Sigmoid colon (tissue), 7 donors: ENCODE data around the gene HACD3. TPM values are rescaled to one million over a fixed set of nuclear protein-coding genes. Genes with fewer than 3 reads are reported as not detected.
"Not testable (repeated sequence)": the region's sequence is repeated elsewhere in the genome, so short reads cannot be mapped to it uniquely, and the experiment has no call there.

Experiments used
- DNase-seq: peaks from one replicate; pipeline ENCODE4 v3.0.0-alpha.2; 2019
- H3K27ac ChIP-seq, 4 donors: fragments of 200-600 bp; sonication (generic); one replicate each; pipeline ENCODE4 v1.5.1; 2016 to 2019; ENCODE audit warnings: mild to moderate bottlenecking in 1 of 4
- H3K27me3 ChIP-seq, 3 donors: fragments of 200-600 bp; sonication (generic); one replicate each; pipeline ENCODE4 v1.5.1; 2019; ENCODE audit warnings: mild to moderate bottlenecking in 1 of 3
- H3K36me3 ChIP-seq, 4 donors: fragments of 200-600 bp; sonication (generic); one replicate each; pipeline ENCODE4 v1.5.1; 2016 to 2019
- H3K4me1 ChIP-seq, 4 donors: fragments of 200-600 bp; sonication (generic); one replicate each; pipeline ENCODE4 v1.5.1; 2017 to 2019
- H3K4me3 ChIP-seq, 4 donors: fragments of 200-600 bp; sonication (generic); one replicate each; pipeline ENCODE4 v1.5.1; 2017 to 2019; ENCODE audit warnings: mild to moderate bottlenecking in 2 of 4, moderate library complexity in 1 of 4
- H3K9me3 ChIP-seq, 4 donors: fragments of 200-600 bp in 3 of 4; sonication (generic) in 3 of 4; one replicate each; pipeline versions ENCODE4 v1.5.1 to v1.6.1; 2013 to 2019
- CTCF ChIP-seq, 4 experiments: fragments of 450-650 bp in 3 of 4; fragments of 200-600 bp in 1 of 4; IDR thresholded peaks; one replicate each; pipeline ENCODE4 v1.5.1; 2016 to 2019; ENCODE audit warnings: antibody characterized with exemption in 4 of 4, mild to moderate bottlenecking in 3 of 4, moderate library complexity in 2 of 4
- EP300 ChIP-seq, 4 donors: sonication (generic); formaldehyde crosslinking; IDR thresholded peaks; one replicate each; pipeline ENCODE4 v1.6.1; 2017; ENCODE audit warnings: antibody characterized with exemption in 4 of 4
- POLR2A ChIP-seq, 2 donors: fragments of 450-650 bp; IDR thresholded peaks; one replicate each; pipeline ENCODE4 v1.6.1; 2016; ENCODE audit warnings: antibody characterized with exemption in 2 of 2, mild to moderate bottlenecking in 2 of 2, moderate library complexity in 2 of 2
- POLR2AphosphoS5 ChIP-seq, 4 donors: sonication (generic); formaldehyde crosslinking; IDR thresholded peaks; one replicate each; pipeline ENCODE4 v1.6.1; 2017; ENCODE audit warnings: antibody characterized with exemption in 4 of 4
- WGBS, 2 donors: extraction: QIAGEN DNeasy Blood & Tissue Kit; methylation state at CpG; one replicate each; pipeline ENCODE4 v1.1.7; 2013; 5-methylcytosine and 5-hydroxymethylcytosine counted together
- intact Hi-C: fragments of 100-400 bp; cut with DNase I; formaldehyde crosslinking; loops from one replicate; pipeline ENCODE4 v1.15.1; 2023
- polyA plus RNA-seq, 3 donors: library from polyadenylated mRNA; stranded (reverse); fragments of 200-250 nt; gene quantifications; one replicate each; pipeline ENCODE4 v1.2.3, GENCODE V29; 2013
- total RNA-seq, 4 donors: library from RNA; depleted of rRNA; stranded (reverse); fragments of >200 nt; gene quantifications; one replicate each; pipeline ENCODE4 v1.1.0, GENCODE V29; 2016
- donor health status: healthy with polysubstance abuse.
- donor health status: Bipolar disorder and iron deficiency.
- donor health status: healthy.

Gene HACD3
- total and polyA plus RNA-seq, 7 donors: 3.0 to 37.2 (median 29.6) TPM

- H3K4me3 ChIP-seq: peak overlapping the region; percentile 65 to 96 (median 74)
- H3K9me3 ChIP-seq: no peaks in the 10 kb centered on the region
- TF ChIP-seq EP300 (IDR thresholded peaks at IDR 0.05): no peak
- no peak for TF ChIP-seq CTCF (IDR thresholded peaks at IDR 0.05)
- no peak for TF ChIP-seq POLR2A (IDR thresholded peaks at IDR 0.05)
- no peak for TF ChIP-seq POLR2AphosphoS5 (IDR thresholded peaks at IDR 0.05)
- H3K4me1 ChIP-seq: peaks cover 0 to 31% (median 22%) of the 10 kb centered on the region in 4 donors
- no peaks in the 10 kb centered on the region for H3K27me3 ChIP-seq
- DNase-seq: no peak
- peaks cover 0 to 1% (median 0%) of the 10 kb centered on the region in 4 donors for H3K36me3 ChIP-seq
- 88 to 90% methylated on average over 5 of the region's 5 CpGs for WGBS, 2 donors
- H3K27ac ChIP-seq: peak overlapping the region; percentile 91 to 97 (median 92)
- intact Hi-C loops: no loop called here
These were observed 81.8 kb downstream of the HACD3 start for GRCh38 chr15:65611888-65612615.

GRCh38 chr15:65612616-65612946, 82.3 kb downstream of the HACD3 start:
- H3K4me3 ChIP-seq: no peak overlapping the region
- H3K36me3 ChIP-seq: no peaks in the 10 kb centered on the region
- peak overlapping the region; percentile 91 to 97 (median 92) for H3K27ac ChIP-seq
- DNase-seq: no peak
- WGBS, 2 donors: 74 to 77% methylated on average over 2 of the region's 2 CpGs
- H3K9me3 ChIP-seq: no peaks in the 10 kb centered on the region
- no peaks in the 10 kb centered on the region for H3K27me3 ChIP-seq
- TF ChIP-seq CTCF (IDR thresholded peaks at IDR 0.05) (no peak), POLR2AphosphoS5 (IDR thresholded peaks at IDR 0.05) (no peak), EP300 (IDR thresholded peaks at IDR 0.05) (no peak), POLR2A (IDR thresholded peaks at IDR 0.05) (no peak)
- H3K4me1 ChIP-seq: peaks cover 0 to 31% (median 22%) of the 10 kb centered on the region in 4 donors
- intact Hi-C loops: no loop called here

- no peak overlapping the region for H3K4me3 ChIP-seq
- no peaks in the 10 kb centered on the region for H3K36me3 ChIP-seq
- H3K4me1 ChIP-seq: peaks cover 0 to 31% (median 22%) of the 10 kb centered on the region in 4 donors
- no peaks in the 10 kb centered on the region for H3K9me3 ChIP-seq
- no peak for TF ChIP-seq CTCF (IDR thresholded peaks at IDR 0.05)
- TF ChIP-seq EP300 (IDR thresholded peaks at IDR 0.05): no peak
- TF ChIP-seq POLR2A (IDR thresholded peaks at IDR 0.05): no peak
- no peak for TF ChIP-seq POLR2AphosphoS5 (IDR thresholded peaks at IDR 0.05)
- WGBS, 2 donors: 82 to 84% methylated on average over 6 of the region's 6 CpGs
- DNase-seq: no peak
- H3K27me3 ChIP-seq: no peaks in the 10 kb centered on the region
- no peak overlapping the region for H3K27ac ChIP-seq
- intact Hi-C loops: no loop called here
These were observed 82.9 kb downstream of the HACD3 start for GRCh38 chr15:65612949-65613744.

- 100% methylated on average over 1 of the region's 1 CpG for WGBS, 2 donors
- H3K27me3 ChIP-seq, intact Hi-C loops, DNase-seq, H3K4me3 ChIP-seq, H3K36me3 ChIP-seq, H3K9me3 ChIP-seq, H3K27ac ChIP-seq: not testable (repeated sequence)
- peaks cover 0 to 11% (median 9%) of the 10 kb centered on the region in 4 donors for H3K4me1 ChIP-seq
These were observed 85.6 kb downstream of the HACD3 start for GRCh38 chr15:65615887-65616286.

- H3K4me1 ChIP-seq: no peaks in the 10 kb centered on the region
- TF ChIP-seq EP300 (IDR thresholded peaks at IDR 0.05): no peak
- TF ChIP-seq POLR2A (IDR thresholded peaks at IDR 0.05): no peak
- TF ChIP-seq POLR2AphosphoS5 (IDR thresholded peaks at IDR 0.05): no peak
- TF ChIP-seq CTCF (IDR thresholded peaks at IDR 0.05): no peak
- H3K27me3 ChIP-seq: no peaks in the 10 kb centered on the region
- no peak for DNase-seq
- intact Hi-C loops: no loop called here
- no peaks in the 10 kb centered on the region for H3K36me3 ChIP-seq
- no peak overlapping the region for H3K4me3 ChIP-seq
- H3K9me3 ChIP-seq: no peaks in the 10 kb centered on the region
- no peak overlapping the region for H3K27ac ChIP-seq
- WGBS, 2 donors: 77 to 79% methylated on average over 5 of the region's 5 CpGs
These were observed 88.4 kb downstream of the HACD3 start for GRCh38 chr15:65618560-65619109.
